NCI-H1105 (cell line): ENCODE measurements around the gene GALNS.
"Not testable (repeated sequence)": the region's sequence is repeated elsewhere in the genome, so short reads cannot be mapped to it uniquely, and the experiment has no call there.

ENCODE experiments used
- DNase-seq: peaks from one replicate; lab custom pipeline; 2025; lab: John Stamatoyannopoulos, UW

The GALNS gene

DNA sequence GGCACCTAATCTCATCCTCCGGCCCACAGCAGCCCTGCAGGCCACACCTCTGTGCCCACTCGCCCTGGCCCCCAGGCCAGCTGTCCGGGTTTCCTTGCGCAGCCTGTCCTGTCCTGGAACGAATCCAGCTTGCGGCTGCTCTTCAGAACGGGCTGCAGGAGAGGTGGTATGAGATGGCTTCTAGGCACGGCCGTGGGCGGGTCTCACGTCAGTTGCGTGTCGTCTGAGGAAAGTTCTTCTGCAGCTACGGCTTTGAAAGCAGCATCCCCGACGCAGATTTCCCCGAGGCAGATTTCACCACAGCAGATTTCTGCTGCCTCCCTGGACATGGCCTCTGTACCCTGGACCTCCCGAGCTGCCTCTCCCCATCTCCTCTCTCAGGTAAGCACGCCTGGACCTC, 18.2 kb downstream of the GALNS start:
- no peak for DNase-seq

DNA sequence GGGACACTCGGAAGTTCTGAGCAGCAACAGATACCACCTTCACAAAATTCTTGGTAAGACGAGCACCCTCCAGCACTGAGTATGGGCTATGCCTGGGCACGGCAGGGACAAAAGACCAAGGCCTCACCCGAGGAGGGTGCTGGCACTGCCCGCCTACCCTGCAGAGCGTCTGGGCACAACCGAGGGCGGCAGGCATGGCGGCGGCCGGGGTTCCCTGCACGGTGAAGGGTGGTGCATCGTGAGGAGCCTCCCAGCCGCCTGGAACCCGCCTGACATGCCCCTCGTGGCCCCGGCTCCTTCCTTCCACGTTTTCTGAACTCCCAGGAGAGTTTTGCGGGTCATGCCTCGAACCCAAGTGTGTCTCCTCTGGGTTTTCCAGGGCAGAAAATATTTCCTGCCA, 18.9 kb downstream of the GALNS start:
- DNase-seq, result no peak

DNA sequence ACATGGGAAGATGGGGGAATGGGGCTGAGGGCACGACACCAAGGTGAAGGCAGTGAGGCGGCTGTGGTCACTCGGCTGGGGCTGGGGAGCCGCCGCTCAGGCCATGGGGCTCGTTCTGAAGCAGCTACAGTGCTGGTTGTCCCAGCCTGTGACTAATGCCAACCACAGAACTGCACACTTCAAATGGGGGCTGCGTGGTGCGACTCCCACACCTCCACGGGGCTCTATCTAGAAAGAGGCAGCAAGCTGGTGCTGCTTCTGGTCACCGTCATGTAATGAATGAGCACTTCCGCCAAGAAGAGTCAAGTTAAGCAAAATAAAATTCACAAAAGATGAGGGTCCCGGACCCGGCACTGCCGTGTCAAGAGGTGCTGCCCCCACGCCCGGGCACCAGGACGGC, 20.0 kb downstream of the GALNS start:
- DNase-seq, result no peak

DNA sequence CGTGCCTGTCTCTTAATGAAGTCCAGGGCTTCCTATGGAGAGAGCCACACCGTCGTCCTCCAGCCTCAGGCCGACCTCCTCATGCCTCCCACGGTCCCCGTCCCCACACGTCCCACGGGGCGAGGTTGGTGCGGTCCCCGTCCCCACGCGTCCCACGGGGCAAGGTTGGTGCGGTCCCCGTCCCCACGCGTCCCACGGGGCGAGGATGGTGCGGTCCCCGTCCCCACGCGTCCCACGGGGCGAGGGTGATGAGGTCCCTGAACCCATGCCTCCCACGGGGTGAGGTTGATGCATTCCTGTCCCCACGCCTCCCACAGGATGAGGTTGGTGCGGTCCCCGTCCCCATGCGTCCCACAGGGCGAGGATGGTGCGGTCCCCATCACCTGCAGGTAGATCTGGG, 20.9 kb downstream of the GALNS start:
- DNase-seq, result no peak

DNA sequence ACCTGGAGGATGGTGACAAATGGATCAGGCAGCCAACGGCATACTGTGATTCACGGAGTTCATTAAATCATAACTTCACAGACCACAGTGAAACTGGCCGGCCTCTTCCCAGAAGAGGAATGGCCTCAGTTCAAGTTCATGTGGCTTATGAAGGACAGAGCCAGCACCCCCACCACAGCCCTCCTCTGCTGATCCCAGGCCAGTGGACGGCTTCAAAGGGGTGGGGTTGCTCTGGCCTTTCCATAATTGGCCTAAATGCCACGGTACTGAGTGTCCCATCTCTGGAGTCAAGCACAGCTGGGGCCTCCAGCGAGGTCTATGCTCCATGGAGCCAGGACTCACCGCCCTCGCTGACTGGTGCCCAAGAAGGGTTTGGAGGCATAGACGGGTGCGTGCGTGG, 21.4 kb downstream of the GALNS start:
- DNase-seq, result no peak

DNA sequence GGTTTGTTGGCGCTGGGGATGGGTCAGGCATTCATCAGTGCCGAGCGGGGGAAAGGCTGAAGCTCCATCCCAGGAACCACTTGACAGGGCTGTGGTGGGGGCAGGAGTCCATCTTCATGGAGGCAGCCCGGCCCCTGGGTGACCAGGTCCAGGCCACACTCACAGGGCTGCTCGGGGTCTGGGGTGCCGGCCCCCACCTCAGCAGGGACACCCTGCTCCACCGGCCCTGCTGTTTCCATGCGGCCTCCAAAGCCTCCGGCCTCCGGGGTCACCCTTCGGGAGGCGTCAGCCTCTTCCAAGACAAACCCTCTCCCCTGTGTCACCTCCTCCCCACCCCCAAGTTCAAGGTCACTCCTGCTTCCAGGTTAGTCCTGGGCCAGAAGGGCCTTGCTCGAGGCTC, 22.1 kb downstream of the GALNS start:
- DNase-seq, result no peak

DNA sequence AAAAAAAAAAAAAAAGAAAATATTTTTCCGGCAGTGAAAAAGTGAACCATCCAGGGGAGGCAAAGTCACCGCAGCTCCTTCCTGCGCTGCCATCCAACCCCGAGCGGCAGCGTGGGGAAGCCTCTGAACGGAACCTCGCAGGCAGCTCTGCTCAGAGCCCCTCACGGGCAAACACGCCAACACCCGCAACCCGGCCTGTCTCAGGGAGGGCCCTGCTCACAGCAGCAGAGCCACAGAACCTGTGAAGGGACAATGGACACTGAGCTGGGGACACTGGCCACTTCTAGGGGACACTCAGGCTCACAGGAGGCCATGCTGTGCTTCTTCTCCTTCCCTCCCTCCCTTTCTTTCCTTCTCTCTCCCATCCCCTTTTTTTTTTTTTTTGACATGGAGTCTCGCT, 23.7 kb downstream of the GALNS start:
- DNase-seq, result no peak

DNA sequence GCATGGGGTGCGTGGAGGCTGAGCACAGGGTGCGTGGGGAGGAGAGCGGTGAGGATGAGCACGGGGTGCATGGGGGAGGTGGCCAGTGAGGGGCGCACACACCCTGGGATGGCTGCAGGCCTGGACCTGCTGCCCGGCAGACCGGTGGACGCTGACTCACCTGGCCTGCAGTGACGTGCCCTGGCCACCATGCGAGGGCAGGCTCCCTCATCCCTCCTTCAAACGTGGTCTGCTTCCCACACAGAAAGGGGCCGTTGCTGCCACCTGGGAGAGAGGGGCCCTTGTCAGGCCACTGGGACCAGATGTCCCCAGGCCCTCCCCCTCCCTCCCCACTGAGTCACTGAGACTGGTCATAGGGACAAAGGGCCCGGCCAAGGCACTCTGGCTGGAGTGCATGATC, 24.9 kb downstream of the GALNS start:
- no peak for DNase-seq

DNA sequence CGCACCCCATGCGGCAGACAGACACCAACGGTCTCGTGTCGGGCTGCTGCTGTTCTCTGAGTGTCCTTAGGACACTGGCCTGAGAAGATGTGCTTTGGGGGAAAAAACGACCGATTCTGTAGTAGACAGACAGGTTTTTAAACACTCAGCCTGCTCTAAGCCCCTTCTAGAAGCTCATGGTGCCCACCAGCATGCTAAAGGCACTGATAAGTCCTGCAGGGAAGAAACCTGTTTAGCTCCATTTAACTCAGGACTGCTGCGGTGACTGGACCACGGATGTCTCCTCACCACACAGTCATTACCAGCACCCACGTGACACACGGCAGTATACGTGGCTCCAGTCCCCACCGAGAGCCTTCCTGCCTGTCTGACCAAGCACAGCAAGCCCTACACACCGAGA, 26.0 kb downstream of the GALNS start:
- no peak for DNase-seq

DNA sequence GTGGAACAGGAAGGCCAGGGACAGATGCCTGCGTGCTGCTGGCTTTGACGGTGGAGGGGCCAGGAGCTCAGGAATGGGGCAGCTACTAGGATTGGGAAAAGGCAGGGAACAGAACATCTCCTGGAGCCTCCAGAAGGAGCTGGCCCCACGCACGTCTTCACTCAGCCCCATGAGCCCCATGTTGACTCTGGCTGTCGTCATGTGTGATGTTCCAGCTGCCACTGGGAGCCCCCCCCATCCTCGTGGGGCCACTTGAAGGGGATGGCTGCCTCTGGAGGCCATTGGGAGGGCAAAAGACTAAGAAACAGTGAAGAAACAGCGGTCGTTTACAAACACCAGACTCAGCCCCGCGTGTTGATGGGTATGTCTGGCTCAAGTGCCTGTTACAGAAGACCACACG, 26.5 kb downstream of the GALNS start:
- no peak for DNase-seq

DNA sequence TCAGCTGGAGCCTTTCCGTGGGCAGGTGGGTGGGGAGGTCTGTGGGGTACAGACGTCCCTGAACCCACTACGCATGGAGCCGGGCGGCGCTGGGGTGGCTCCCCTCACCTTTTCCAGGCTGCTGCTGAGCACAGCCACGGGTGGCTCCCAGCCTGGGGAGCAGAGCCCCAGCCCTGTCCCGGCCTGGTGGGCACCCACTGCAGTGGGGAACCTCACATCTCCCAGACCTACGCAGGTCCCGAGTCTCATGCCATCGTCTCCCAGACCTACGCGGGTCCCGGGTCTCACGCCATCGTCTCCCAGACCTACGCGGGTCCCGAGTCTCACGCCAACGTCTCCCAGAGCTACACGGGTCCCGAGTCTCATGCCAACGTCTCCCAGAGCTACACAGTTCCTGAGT, 28.0 kb downstream of the GALNS start:
- DNase-seq, result no peak

DNA sequence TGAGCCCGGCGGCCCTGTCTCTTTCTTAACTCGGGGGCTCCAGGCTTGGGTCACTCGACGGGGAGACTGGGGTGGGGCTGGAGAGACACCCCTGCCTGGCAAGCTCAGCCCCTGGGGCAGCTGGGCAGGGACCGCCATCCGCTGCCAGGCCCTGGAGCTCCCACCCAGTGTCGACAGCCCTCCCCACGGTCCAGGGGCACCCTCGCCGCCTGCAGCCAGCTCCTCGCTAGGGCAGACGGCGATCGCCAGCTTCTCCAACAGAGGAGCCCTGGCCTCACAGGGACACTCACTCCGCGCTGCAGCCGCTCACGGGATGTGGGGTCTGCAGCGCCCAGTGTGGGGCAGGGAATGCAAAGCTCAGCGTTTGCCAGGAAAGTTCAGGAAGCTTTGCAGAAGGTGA, 29.0 kb downstream of the GALNS start:
- DNase-seq, result no peak

DNA sequence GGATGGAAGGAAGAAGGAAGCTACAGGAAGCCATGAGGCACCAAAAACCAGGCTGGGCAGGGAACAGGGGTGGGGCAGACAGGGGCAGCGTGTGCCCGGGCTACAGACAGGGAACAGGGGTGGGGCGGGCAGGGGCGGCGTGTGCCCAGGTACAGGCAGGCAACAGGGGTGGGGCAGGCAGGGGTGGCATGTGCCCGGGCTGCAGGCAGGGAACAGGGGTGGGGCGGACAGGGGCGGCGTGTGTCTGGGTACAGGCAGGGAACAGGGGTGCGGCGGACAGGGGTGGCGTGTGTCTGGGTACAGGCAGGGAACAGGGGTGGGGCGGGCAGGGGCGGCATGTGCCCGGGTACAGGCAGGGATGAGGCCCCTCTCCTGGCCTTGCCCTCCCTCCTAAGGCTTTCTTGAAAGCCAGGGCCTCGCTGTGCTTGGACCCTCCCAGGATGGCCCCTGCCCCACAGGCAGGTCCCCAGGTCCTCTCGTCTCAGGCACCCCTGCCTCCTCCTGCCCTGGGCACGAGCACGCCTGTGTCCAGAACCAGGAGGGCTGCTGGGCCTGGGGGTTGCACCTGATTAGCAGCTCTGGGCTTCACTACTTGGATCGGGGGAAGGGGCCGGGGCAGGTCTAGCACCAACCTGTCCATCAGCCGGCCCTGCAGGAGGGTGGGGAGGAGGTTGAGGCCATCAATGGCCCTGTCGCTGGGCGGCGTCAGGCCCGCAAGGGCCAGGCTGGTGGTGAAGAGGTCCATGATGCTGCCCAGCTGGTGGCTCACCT, 30.5 kb downstream of the GALNS start:
- DNase-seq, result no peak

DNA sequence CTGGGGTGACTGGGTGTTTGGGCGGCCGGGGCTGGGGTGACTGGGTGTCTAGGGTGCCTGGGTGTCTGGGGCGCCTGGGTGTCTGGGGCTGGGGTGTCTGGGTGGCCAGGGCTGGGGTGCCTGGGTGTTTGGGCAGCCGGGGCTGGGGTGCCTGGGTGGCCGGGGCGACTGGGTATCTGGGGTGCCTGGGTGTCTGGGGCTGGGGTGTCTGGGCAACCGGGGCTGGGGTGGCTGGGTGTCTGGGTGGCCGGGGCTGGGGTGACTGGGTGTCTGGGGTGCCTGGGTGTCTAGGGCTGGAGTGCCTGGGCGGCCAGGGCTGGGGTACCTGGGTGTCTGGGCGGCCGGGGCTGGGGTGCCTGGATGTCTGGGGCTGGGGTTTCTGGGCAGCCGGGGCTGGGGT, 31.6 kb downstream of the GALNS start:
- DNase-seq, result no peak

DNA sequence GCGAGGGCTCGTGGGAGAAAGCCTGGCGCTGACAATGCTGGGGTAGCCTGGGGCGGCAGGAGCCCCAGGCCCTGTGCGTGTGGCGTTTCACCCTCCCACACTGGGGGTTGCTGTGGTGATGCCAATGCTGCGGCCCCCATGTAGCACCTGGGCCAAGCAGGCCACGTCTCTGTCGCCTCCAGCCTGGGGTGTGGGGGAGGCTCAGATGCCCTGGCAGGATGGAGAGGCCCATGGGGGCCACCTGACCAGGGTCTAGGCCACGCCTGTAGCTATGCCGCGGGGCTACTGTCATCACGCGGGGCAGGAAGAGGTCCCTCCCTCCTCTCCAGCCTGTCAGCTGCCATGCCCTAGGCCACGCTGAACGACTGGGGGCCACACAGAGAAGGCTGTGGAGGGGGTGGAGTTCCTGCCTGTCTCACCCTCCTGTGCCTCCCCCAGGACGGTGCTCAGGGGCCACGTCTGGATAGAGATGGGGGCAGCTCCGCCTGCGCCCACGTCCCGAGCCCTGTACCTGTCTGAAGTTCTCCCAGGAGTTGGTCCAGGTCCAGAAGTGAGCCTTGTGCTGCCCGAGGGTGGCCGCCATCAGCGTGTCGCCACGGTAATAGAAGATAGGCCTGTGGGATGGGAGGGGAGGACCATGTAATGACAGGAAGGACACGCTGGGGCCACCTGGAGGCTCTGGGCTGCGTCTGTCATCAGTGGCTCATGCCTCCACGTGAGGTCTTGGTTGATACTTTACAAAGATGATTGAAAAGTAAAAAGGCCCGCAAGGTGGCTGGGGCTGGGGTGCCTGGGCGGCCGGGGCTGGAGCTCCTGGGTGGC, 32.3 kb downstream of the GALNS start:
- no peak for DNase-seq

DNA sequence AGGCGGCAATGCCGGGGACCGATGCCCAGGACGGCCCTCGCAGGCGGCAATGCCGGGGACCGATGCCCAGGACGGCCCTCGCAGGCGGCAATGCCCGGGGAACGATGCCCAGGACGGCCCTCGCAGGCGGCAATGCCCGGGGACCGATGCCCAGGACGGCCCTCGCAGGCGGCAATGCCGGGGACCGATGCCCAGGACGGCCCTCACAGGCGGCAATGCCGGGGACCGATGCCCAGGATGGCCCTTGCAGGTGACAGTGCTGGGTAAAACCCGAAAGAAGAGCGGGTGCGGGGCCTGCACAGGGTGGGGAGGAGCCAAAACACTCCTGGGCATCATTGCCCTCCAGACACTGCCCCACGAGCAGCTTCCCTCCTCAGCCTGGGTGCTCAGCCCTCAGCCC, 33.1 kb downstream of the GALNS start:
- DNase-seq, result not testable (repeated sequence)

DNA sequence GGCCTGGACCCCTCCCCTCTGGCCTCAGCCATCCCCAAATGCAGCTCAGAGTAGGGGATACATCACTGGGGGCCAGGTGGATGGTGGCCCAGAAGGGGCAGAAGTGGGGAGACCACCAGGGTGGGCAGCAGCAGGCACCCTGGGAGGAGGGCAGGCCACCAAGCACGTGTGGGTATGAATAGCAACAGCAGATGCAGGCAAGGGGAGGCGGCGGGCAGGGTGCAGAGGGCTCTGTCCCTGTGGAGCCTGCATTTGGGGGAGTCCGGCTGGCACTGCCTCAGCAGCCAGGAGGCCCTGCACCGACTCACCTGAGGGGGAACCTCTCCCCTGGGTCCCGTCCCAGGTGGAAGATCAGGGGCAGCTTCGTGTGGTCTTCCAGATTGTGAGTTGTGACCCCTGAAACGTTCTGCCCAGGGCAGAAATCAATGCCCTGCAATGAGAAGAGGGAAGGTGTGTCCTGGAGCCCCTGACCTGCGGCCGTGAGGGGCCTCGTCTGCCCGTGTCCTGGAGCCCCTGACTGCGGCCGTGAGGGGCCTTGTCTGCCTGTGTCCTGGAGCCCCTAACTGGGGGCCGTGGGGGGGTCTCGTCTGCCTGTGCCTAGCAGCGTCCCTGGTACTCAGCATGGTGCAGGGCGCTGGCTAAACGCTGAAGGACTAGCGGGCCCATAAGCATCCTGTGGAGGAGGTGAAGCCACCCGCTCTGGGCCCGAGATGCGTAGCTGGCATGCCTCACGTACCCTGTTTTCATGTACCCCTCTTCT, 34.3 kb downstream of the GALNS start:
- no peak for DNase-seq

DNA sequence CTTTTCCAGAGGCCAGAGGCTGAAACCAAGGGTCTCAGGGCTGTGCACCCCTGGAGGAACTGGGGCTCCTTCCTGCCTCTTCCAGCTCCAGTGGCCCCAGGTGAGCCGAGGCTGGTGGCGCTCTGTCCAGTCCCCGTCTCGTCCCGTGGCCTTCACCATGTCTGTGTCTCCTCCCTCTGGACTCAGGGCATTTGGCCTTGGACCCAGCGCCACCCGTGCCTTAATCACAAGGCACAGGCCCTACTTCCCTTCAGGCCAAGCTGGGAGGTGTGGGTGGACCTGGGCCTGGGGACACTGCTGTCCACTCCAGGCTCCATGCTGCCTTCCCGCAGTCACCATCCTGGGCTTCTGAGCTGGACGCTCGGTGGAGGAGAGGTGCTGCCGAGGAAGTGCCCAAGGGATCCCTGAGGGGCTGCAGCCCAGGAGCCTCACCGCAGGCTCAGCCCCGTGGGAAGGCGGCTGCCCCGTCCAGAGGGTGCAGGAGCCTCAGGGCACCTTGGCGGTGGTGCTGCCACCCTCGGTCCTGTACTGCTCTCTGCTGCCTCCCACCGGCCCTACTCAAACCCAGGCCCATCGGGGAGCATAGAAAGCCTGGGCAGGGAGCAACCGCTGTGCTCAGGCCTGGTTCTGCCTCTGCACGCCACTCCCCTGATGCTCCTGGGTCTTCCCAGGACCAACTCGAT, 35.4 kb downstream of the GALNS start:
- no peak for DNase-seq

DNA sequence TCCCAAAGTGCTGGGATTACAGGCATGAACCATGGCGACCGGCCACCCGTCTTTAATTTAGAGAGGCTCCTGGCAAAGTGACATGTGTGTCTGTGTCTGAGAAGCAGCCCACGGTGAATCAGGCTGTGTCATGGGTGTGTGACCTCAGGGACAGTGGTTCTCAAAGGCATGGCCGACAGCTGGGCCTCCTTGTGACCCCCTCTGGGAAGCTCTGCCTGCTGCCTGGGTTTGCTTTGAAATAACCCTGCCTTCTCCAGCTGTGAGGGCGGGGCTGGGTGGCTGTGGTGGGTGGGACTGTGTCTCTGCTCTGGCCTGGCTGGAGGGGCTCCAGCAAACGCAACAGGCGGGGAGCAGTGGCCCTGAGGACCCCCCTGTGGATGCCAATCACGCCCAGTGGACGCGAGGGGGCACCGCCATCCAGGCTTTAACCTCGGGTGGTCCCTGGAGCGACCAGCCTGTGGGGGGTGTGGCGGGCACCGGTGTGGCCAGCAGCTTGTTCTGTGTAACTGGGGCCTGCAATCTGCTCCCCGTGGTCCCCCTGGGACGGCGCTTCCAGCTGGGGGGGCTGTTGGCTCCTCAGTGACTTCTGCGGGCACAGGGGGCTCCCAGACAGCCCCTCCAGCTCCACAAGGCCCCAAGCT, 36.2 kb downstream of the GALNS start:
- DNase-seq, result no peak

DNA sequence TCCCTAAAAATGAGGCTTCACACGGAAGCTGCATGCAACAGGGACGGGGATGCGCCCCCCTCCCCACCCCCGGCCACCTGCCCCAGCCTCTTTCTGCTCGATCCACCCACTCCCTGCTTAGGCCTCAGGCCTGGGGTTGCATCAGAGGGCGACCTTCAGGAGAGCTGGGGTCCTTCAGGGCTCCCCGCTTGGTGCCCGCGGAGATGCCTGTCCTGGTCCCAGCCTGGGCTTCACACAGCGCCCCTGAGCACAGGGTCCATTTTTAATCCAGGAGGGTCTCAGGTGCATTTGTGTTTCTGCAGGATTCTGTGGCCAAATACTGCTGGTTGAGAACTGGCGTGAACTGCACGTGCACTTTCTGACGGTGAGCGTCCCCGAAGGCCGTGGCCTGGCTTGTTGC, 37.6 kb downstream of the GALNS start:
- DNase-seq, result no peak

DNA sequence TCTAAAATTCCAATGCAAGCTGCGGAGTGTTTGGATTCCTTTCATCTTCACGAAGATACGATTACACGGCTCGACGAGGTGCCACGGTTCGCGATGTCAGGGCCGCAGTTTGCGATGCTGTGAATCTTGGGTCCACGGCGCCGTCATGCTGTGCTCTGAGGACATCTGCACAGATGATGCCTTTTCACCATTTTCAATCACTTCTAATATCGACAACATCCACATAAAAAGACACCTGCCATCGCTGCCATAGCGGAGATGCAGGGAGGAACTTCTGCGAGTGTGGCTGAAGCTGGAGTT, 38.2 kb downstream of the GALNS start:
- DNase-seq, result no peak
